HG03064 (cell line): ENCODE results near the gene RALY.

Experiments
- ATAC-seq: cut with Tn5 transposase; IDR thresholded peaks from one replicate; pipeline ENCODE4 v1.9.1; 2021; ENCODE audit warnings: low read depth; ENCODE audit not compliant: unreplicated experiment

Gene RALY

DNA sequence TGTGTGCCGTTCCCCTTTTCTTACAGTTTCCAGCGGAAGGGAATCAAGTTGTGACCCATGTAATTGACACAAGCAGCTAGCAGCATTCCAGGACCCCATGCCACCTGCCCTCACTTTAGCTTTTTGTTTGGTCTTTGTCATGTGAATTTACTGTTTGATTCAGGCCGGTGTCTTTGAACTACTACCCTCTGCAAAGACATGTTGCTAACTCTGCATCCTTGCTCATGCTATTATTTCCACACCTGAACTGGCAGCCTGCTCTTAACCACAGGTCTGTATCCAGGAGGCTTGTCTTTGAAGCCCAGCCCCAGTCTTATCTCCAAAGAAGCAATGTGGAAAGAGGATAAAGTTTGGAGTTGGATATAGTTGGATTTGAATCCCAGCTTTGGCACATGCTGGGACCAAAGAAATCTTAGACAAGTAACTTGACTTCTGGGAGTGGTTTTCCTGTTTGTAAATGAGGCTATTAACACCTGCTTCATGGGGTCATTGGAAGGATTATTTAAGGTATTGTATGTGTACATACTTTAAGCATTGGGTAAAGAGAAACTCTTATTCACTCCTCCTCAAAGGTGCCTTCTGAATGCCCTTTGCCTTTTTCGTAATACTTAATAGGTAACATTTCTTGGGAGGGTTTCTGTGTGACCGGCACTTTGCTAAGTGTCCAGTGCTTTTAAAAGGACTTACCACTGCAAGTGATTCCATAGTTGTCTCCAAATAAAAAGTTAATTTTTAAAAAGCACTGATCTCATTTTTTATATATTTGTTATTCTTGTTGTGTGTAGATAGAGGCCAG, 52.4 kb downstream of the RALY start:
- ATAC-seq, result no peak

DNA sequence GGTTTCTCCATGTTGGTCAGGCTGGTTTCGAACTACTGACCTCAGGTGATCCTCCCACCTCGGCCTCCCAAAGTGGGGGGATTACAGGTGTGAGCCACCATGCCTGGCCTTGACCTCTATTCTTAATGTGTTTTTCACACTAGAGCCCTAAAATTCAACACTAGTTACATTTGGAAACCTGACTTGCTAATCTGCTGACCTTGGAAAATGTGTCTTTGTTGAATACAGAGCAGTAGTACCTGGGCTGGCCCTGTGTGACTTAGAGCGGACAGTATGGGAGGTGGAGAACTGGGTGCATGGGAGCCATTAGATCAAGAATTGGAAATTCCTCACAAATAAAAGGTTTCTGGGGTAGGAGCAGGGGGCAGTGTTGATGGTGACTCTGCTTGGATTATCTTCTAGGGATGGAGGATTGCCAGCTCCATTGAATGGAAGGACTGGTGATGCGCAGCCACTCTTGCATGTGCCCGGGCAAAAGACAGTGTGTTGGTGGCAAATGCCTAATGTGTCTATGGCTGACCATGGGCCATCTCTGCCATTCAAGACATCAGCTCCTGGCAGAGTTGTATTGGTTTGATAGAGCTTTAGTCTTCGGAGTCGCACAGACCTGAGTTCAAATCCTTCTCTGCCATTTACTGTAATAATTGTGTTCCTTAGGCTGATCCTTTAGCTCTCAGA, 53.4 kb downstream of the RALY start:
- ATAC-seq, result no peak

DNA sequence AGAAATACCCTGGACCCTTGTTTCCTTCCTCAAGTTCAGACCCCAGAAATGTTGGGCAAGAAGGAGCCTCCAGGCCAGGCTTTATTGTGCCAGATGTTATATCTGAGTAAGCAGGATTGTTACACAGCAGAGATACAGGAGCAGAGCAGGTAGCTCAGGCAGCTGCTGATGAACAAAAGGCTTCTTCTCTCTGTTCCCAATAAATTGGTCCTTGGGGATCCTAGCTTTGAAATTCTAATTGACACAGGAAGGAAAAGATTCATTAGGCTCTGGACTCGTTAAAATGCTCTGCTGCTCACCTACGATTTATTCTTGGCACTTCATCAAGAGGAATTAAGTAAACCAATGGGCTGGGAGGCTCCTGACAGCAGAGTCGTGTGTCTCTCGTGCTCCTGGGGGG, 54.2 kb downstream of the RALY start:
- no peak for ATAC-seq

DNA sequence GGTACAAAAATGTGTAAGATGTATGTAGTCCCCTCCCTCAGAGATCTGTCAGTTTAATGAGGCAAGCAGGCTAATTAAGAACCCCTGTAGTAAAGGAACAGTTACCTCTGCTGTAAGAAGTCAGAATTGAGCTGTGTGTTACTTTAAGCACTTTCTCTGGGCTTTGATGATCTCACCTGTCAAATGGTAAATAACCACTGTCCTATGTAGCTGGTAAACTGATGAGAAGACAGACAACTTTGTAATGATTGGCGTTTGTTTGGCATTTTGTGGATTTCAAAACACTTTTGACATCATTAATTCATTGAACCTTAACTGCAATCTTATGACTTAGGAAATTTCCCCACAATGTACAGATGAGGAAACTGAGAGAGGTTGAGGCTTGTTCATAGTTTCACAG, 55.7 kb downstream of the RALY start:
- ATAC-seq, result no peak

DNA sequence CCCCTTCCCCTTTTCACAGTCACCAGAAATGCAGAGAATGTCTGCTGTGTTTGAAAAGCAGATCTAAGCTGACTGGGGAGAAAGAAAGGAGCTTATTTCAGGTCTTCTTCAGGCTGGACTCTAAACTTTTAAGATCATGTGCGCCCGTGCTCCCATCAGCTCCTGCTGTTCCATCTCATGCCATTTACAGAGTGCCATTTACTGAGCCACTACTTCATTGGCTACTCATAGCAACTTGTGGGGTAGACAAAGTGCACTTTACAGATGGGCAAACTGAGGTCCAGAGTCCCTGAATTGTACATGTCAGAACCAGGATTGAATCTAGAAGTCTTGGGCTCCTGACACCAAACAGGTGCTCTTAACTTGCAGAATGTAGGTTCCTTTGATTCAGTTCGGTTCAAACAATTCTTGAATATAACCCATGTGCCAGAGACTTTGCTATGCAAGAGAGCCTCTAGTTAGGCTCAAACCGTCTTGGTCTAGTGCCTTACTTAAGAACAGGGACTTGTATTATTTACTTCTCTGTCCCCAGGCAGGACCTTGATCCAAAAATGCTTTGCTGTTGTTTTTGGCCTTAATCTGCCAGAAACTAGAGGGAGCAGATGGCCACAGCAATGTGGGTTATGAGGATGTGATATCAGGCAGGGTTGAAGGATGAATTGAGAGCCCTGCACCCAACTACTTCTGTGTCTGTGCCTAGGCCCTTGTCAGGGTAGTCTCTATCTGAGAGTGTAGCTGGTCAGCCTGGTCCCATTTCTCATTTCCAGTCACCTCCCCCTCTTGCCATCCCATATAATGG, 56.4 kb downstream of the RALY start:
- no peak for ATAC-seq

DNA sequence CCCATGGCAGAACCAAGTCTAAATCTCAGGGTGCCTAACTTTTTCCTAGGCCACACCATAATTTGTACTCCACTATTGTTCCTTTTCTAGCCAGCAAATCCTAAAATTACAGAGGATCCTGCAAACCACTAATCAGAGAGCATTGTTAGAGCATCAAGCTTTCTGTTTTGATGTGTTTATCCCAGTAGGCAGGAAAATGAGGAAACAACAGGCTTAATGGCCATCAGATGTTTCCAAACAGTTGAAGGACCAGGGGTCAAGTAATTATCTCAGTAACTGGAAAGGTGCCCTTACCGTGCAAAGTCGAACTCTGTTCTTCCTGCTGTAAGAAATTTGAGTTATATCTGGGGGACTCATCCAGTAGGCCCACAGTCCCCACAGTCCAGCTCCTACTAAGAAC, 58.7 kb downstream of the RALY start:
- ATAC-seq, result no peak

DNA sequence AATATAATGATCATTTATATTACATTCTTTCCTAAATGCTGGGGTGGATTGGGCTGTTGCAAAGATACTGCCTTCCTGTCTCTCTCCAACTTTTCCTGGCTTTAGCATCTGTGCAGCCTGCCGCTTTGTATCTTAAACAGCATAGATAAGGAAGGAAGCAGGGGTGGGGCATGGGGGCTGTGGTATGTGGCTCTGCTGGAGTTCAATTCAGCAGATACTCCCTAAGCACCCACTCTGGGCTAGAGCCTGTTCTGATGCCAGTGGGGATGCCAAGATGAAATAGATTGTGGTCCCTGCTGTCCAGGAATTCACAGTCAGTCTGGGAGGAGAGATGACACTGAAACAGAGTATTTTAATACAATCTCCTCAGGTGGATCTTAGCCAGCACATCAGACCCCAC, 61.6 kb downstream of the RALY start:
- ATAC-seq, result no peak

DNA sequence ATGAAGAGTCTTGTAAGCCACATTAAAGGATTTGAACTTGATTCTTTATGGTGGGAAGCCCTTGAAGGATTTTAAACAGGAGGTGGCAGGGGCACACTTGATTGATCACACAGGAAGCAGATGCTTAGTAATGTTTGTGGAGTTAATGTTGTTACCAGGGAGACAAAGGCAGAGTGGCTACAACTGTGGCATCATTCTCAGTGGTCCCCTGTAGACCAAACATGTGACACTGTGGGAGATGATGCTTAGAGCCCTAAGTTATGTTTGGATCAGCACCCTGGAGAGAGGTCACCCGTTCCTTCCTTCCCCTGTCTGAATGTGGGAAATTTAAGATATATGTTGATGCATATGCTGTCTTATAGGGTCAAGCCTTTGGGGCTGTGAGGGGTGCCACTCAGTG, 65.1 kb downstream of the RALY start:
- no peak for ATAC-seq

DNA sequence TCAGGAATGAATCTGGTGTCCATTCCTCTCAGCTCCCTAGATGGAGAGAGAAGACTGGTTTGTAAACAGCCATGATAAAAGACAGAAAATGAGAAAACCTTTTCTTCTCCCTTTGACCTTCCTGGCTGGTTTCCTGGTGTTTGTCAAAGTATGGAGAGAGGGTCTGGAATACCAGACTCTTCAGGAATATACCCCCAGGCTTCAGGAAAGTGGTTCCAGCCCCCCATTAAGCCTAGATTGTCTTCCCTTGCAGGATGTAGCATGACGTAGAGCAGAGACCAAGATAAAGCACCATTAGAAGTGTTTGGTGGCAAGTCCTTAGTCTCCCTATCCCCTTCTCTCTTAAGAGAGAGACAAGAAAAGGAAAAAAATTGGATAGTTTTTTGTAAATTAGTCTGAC, 67.3 kb downstream of the RALY start:
- no peak for ATAC-seq

DNA sequence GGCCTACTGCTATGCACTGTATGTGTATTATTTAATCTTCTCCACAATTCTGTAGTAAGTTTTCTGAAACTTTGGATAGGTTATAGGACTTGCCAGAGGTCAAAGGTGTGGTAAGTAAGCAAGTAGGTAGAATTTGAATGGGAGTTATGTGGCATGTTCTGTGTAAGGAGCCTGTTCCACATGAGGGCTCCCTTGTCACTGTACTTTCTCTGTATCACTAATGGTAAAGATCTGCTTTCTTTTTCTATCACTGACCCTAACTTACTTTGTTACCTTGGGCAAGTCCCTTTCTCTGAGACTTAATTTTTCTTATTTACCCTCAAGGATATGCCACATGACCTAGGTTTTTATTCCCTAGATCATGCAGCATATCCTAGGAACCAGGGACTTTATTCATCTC, 68.0 kb downstream of the RALY start:
- no peak for ATAC-seq

DNA sequence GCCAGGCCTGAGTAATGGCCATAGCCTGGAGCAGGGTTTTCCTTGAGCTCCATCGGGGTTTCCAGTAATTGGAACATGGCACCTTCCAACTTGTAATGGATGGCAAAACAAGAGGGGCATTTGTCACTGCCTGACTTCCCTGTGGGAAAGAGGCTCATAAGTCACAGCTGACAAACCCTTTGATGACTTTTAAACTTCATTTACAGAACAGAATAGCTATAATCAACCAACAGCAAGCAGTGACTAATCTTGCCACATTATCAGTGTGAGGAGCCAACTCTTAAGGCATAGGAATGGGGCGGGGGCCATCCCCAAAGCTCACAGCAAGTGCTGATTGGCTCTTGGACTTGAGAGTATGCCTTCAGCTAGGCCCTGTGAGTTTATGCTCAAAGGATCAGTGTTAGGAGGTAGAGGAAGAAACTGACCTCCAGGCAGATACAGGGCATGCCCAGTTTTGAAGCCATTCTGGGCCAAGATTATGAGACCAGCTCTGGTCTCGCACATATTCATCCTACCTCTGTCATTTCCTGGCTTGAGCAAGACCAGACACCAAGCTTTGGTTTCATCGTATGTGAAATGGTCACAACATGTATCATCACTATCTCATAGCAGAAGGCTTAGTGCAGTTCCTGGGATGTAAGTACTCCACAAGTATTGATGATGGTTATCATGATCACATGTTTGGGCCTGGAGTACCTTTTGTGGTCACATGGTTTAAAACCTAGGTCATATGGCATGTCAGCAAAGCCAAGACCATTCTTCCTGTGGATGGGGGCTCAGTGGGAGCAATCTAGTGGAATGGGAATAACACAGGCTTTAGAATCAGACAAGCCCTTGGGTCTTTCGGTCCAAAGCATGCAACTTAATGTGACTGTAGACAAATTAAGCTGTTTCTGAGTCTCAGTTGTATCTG, 69.1 kb downstream of the RALY start:
- no peak for ATAC-seq

DNA sequence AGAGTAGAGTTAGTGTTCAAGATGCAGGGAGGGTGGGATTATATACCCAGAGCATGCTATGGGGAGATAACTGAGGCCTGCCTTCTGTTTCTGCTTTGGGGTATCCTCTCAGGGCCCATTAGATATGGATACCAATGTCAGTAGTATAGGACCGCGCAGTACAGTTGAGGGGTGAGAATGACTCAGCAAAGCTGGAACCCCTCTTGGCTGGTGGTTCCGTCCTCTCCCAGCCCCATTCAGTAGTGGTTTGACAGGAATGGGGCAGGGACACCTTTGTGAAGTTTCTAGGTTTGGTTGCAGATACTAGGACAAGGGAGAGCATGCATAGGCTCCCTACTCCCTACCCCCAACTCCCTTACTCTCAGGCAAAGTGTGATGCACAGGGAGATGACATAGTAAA, 70.6 kb downstream of the RALY start:
- ATAC-seq, result no peak

DNA sequence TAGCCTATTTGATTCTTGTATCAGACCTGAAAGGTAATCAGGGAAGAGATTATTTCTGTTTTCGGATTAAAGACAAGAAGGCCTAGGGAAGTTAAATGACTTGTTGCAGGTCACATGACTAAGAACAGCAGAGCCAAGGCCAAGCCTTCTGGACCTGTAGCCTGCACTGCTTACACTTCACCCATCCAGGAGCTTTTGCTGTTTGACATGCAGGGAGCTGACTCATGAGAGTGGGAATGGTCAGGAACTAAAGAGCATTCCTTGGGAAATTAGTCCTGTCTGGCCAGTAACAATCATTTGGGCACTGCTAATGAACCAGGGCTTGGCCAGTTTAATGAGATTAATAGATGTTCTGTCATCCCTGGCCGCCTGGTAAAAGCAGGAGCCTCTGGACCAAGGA, 71.5 kb downstream of the RALY start:
- no peak for ATAC-seq

DNA sequence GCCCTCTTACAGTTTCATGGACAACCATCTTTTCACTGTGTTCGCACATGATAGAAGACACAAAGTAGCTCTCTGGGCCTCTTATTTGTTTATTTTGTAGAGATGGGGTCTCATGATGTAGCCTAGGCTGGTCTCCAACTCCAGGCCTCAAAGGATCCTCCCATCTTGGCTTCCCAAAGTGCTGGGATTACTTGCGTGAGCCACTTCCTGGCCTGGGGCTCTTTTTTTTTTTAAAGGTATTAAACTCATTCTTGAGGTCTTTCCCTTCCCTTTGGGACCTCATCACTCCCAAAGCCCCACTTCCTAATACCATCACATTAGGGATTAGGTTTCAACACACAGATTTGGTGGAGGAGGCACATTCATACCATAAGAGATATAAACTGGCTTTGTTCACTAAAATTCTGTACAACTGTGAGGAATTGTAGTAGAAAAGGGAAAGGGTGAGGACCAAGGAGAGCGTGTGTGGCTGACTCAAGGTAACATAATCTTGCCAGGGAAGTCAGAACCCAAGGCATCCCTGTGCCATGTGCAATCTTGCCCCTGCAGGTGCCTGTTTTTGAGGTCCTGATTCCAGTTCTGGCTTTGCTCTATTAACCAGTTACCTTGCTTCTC, 72.9 kb downstream of the RALY start:
- ATAC-seq, result no peak

DNA sequence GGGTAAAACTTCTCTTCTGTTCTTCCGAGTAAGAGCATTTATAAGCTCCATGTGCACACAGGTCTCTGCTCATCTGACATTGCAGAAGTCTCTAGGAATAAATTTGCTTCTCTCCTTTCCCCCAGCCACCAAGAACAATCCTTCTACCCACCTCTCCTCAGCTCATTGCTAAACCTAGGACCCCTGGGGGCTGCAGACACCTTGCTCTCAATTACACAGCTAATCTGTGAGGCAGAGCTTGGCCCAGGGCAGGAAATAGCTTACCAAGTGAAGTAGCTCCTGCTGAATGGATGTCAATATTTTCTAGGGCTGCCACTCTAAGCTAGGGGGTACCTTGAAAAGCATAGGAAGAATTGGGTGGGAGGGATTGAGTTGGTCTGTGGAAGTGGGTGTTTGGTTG, 74.3 kb downstream of the RALY start:
- ATAC-seq, result no peak

DNA sequence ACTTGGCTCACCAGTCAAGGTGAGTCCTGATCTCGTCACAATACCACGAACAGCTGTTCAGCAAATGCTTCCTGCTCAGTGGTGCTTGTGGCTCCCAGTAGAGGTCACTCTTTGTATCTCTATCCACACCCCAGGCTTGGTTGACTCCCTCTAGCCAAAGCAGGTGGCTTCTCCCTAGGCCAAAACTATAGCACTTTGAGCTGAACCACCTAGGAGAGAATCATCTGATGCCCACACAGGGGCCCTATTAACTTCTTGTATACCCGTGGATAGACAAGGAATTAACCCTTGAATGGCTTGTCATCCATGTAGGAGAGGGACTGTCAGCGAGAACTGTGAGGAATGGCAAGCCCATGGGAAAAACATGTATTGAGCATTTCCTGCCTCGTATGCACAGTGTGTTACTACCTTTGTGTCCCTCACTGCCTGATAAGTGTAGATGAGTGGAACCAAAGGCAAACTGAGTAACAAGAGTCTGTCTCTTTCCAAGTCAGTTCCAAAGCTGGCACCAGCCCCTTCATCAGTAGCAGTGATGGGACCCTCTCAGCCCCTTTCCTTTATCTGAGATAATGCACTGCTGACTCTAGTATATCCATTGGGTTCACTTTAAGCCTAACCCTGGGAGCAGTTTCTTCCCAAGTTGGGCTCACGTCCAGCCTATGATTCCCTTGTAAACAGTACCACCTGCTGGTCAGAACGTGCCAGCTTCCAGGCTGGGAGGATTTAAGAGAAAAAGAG, 75.8 kb downstream of the RALY start:
- no peak for ATAC-seq

DNA sequence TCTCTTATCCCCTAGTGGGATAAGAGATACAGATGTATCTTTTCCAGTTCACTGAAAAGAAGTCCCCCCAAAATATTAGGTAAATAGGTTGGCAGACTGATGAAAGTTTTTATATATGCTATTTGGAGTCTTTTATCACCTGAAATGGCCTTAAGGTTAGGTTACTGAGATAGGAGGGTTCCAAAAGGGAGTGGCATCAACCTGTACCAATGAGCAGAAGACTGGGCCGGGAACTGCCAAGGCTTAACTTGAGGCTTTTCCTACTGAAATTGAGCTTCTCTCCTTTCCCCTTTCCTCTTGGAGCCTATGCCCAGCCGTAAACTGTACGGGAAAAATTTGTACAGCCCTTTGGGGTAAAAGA, 76.3 kb downstream of the RALY start:
- no peak for ATAC-seq

DNA sequence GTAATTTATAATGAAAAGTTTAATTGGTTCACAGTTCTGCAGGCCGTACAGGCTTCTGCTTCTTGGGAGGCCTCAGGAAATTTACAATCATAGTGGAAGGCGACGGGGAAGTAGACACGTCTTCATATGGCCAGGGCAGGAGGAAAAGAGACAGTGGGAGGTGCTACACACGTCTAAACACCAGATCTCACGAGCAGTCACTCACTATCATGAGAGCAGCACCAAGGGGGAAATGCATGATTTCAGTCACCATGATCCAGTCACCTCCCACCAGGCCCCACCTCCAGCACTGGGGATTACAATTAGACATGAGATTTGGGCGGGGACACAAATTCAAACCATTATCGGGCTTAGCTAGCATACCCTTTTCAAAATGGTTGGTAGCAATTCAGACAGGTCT, 77.1 kb downstream of the RALY start:
- ATAC-seq, result no peak

DNA sequence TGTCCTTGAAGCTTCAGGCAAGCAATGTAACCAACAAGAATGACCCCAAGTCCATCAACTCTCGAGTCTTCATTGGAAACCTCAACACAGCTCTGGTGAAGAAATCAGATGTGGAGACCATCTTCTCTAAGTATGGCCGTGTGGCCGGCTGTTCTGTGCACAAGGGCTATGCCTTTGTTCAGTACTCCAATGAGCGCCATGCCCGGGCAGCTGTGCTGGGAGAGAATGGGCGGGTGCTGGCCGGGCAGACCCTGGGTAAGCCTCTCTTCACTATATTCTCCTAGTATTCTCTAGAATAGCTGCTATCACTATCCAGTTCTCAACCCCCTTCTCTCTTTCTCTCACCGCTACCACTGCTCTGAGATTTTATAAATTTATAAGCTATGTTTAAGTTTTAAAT, 78.4 kb downstream of the RALY start:
- no peak for ATAC-seq

DNA sequence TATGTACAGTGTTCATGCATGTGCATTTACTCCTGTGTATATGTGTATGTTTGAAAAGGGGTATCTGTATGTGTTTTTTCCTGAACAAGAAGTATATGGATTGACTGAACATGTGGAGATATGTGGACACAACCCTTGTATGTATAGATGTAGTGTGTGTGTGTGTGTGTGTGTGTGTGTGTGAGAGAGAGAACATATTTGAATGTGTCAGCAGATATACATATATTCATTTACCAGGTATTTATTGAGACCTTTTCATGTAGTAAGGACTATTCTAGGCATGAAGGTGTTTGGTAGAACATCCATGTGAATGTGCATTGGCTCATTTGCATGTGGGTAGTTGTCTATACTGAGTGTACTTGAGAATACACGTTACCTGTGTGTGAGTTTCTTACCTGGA, 79.1 kb downstream of the RALY start:
- no peak for ATAC-seq
